Activated T-cell treated with anti-CD3 and anti-CD28 coated beads, Interleukin-2, amount 50 U/mL, for 1 hour (primary cell): Measurements from ENCODE around the gene RSRP1.
"Not testable (repeated sequence)": the region's sequence is repeated elsewhere in the genome, so short reads cannot be mapped to it uniquely, and the experiment has no call there.

Experiments
- DNase-seq: peaks from one replicate; pipeline ENCODE4 v3.0.0-alpha.2; 2020

RSRP1 gene

GRCh38 chr1:25256578-25256965, 9.3 kb upstream of the RSRP1 start:
- no peak for DNase-seq

- DNase-seq = no peak
Measured at GRCh38 chr1:25255706-25256577, 8.7 kb upstream of the RSRP1 start.

GRCh38 chr1:25253911-25254310, 6.7 kb upstream of the RSRP1 start:
- DNase-seq = no peak

GRCh38 chr1:25247829-25248754, 838 bp upstream of the RSRP1 start:
- DNase-seq = no peak

GRCh38 chr1:25246600-25247023, 642 bp downstream of the RSRP1 start:
- DNase-seq = no peak

GRCh38 chr1:25245809-25246599, 1.2 kb downstream of the RSRP1 start:
- no peak for DNase-seq

GRCh38 chr1:25245393-25245792, 1.9 kb downstream of the RSRP1 start:
- no peak for DNase-seq

GRCh38 chr1:25243907-25244306, 3.3 kb downstream of the RSRP1 start:
- no peak for DNase-seq

- peak; percentile 85 for DNase-seq
Measured at GRCh38 chr1:25239681-25240541, 7.3 kb downstream of the RSRP1 start.

- no peak for DNase-seq
Measured at GRCh38 chr1:25238046-25238445, 9.2 kb downstream of the RSRP1 start.

GRCh38 chr1:25236261-25236660, 11.0 kb downstream of the RSRP1 start:
- DNase-seq = not testable (repeated sequence)

GRCh38 chr1:25235411-25235810, 11.8 kb downstream of the RSRP1 start:
- DNase-seq = not testable (repeated sequence)

- peak; percentile 48 for DNase-seq
Measured at GRCh38 chr1:25232866-25233784, 14.1 kb downstream of the RSRP1 start.

GRCh38 chr1:25232027-25232865, 15.0 kb downstream of the RSRP1 start, which contains the start of gene SYF2:
SYF2 (minus strand) TSS chr1:25232502; CDS start chr1:25232467, 35 bp downstream.
- peak; percentile 86 for DNase-seq

GRCh38 chr1:25223471-25223870, 23.8 kb downstream of the RSRP1 start:
- no peak for DNase-seq

GRCh38 chr1:25222606-25223005, 24.6 kb downstream of the RSRP1 start:
- no peak for DNase-seq

GRCh38 chr1:25220666-25221065, 26.6 kb downstream of the RSRP1 start:
- no peak for DNase-seq

GRCh38 chr1:25219661-25220251, 27.5 kb downstream of the RSRP1 start:
- DNase-seq = no peak

- no peak for DNase-seq
Measured at GRCh38 chr1:25217598-25218232, 29.5 kb downstream of the RSRP1 start.
